ENCODE data around the gene SLC22A23.

- TF ChIP-seq EP300 (IDR thresholded peaks at IDR 0.05) (no peak), CTCF (IDR thresholded peaks at IDR 0.05) (no peak)
These were observed 157.6 kb downstream of the SLC22A23 start for GRCh38 chr6:3299221-3299620.

Data from esophagus muscularis mucosa (tissue), 3 donors.